ENCODE results near the gene DAZAP1. TPM values are rescaled to one million over a fixed set of nuclear protein-coding genes. Genes with fewer than 3 reads are reported as not detected.
A peak's percentile ranks its signal among the peaks of the same experiment; 100 is the strongest.

Gene DAZAP1
- total RNA-seq, 1 donor from 2014 or later, result 70.3 TPM

DNA sequence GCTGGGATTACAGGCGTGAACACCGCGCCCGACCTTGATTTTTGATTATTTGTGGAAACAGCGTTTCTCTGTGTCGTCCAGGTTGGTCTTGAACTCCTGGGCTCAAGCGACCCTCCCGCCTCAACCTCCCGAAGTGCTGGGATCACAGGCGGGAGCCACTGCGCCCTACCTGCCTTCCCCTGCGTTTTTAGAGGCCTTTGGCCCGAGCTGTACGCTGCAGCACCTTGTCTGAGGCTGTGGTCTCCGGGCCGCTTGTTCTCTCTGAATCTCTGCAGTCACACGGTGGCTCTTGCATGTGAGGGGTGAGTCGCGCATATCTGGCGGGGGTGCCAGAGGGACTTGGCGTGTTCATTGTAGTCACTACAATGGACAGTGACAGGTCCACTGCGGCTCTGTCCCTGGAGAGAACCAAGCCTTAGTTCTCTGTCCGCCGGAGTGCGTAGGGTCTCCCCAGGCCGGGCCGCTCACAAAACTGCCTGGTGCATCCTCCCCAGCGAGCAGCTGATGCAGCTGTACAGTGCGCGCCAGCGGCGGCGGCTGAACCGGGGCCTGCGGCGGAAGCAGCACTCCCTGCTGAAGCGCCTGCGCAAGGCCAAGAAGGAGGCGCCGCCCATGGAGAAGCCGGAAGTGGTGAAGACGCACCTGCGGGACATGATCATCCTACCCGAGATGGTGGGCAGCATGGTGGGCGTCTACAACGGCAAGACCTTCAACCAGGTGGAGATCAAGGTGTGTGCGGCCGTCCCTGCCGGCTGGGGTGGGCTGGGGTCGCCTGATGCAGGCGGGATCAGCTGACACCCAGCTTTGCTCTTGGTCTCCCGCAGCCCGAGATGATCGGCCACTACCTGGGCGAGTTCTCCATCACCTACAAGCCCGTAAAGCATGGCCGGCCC lies 32.4 kb downstream of the DAZAP1 start:
- DNase-seq (ENCODE audit: low read depth in 2 of 2), result peak in 1 of 2 donors; percentile 36

DNA sequence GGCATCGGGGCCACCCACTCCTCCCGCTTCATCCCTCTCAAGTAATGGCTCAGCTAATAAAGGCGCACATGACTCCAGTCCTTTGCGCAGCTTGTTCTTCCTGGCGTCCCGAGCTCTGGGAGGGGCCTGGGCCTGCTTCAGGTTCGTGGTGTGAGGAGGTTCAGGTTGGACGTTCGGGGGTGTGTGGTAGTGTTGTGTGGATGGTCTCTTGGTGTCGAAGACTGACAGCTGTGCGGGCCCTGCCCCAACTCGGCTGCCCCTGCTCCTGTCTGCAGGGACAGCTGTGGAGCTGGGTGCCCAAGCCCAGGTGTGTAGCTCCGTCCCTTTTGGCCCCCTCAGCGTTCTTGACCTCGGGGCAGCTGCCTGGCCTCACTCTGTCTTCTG lies 33.0 kb downstream of the DAZAP1 start:
- DNase-seq (ENCODE audit: low read depth in 2 of 2), result no peak

DNA sequence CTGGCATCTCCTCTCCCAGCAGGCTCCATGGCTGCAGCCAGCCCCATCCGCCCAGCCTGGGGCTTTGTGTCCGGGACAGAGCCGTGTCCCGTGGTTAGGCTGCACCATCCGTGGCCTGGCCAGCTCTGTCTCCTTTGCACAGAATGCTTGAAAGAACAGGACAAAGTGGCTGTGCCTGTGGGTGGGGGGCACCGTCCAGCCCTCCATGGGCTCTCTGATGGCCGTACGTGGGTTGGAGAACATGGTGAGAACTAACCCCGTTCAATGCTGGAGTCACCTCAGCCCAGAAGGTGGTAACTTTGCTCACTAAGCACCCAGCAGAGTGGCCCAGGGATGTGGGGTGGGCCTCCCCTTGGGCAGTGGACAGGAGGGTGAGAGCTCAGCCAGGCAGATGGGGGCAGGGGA lies 33.6 kb downstream of the DAZAP1 start:
- DNase-seq (ENCODE audit: low read depth in 2 of 2), result no peak

DNA sequence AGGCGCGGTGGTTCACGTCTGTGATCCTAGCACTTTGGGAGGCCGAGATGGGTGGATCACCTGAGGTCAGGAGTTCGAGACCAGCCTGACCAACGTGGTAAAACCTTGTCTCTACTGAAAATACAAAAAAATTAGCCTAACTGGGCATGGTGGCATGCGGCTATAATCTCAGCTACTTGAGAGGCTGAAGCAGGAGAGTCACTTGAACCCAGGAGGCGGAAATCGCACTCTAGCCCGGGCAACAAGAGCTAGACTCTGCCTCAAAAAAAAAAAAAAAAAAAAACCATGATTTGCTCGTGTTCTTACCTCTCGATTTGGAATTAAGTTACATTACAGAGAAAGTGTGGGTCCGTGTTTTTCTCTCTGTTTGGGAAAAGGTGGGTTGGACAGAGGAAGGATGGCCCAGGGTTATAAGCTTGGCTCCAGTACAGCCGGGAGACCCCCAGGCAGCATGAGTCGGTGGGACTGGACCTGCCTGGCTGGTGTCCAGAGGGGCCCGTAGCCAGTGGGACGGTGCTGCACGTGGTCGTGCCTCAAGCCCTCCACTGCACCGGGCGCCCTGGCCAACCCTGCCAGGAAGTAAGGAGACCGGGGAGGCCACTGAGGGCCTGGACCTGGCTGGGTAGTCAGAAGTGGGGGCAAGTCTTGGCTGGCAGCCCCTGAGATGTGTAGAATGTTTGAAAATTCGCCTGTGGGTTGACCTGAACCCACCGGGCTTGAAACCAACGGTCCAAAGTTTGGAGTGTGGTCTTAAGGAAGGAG lies 34.5 kb downstream of the DAZAP1 start:
- no peak for DNase-seq (ENCODE audit: low read depth in 2 of 2)

DNA sequence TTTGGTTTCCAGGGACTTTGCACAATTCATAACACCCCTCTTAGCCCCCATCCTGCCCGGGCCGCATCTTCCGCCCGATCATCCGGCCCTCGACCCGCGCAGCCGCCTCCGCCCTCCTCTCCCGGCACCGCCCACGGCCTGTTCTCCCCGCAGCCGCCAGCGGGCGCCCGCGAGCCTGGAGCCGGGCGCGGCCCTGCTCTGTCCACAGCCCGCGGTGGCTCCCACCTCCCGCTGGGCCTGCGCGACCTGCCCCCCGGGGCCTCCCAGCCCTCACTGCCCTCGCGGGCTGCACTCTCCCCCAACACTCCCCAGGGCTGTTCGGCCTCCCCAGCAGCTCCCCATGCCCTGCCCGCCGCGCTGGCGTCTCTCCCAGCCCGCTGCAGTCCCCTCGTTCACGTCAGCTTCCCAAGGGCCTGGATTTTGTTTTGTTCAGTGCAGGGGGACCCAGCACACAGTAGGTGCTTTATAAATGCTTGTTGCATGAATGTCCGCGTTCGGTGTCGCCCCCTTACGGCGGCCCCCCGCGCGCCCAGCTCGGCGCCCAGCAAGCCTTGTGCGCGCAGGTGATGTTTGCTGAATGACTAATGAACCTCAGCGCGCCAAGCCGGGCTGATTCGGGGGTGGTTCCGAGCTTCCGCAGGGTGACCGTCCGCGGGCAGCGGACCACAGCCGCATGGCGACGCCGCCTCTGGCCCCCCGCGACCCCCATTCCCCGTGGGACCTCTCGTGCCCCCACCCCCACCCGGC lies 38.0 kb downstream of the DAZAP1 start:
- DNase-seq (ENCODE audit: low read depth in 2 of 2), result peak in 1 of 2 donors; percentile 52

DNA sequence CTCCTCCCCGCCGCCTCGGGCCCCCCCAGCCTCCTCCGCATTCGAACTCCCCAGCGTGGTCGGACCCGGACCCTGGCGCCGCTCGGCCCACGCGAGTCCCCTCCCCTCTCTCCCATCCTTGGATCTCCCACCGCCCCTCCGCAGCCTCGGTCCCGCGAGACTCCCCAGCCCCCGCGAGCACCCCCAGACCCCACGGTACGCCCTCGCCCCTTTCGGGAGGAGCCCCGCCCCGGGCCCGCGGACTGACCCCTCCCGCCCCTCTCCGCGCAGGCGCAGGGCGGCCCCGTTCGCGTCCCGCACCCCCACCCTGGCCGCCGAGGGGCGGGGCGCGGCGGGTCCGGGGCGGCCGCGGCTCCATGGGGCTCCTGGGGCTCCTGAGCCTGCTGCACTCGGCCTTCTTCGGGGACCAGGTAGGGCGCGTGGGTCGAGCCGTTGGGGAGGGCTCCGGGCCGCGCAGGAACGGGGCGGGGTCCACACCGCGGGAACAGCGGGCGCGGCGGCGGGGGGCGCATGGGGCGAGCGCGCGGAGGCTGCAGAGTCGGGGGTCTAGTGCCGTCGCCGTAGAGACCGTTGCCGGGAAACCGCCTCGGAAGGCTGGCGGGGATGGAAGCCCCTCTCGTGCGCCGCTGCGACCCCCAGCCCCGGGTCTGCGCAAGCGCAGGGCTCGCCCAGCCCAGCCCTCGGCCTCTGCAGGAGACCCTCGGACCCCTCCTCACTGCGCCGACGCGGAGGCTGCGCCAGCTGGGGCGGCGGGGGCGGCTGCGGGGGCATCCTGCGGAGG lies 38.7 kb downstream of the DAZAP1 start:
- no peak for DNase-seq (ENCODE audit: low read depth in 2 of 2)

DNA sequence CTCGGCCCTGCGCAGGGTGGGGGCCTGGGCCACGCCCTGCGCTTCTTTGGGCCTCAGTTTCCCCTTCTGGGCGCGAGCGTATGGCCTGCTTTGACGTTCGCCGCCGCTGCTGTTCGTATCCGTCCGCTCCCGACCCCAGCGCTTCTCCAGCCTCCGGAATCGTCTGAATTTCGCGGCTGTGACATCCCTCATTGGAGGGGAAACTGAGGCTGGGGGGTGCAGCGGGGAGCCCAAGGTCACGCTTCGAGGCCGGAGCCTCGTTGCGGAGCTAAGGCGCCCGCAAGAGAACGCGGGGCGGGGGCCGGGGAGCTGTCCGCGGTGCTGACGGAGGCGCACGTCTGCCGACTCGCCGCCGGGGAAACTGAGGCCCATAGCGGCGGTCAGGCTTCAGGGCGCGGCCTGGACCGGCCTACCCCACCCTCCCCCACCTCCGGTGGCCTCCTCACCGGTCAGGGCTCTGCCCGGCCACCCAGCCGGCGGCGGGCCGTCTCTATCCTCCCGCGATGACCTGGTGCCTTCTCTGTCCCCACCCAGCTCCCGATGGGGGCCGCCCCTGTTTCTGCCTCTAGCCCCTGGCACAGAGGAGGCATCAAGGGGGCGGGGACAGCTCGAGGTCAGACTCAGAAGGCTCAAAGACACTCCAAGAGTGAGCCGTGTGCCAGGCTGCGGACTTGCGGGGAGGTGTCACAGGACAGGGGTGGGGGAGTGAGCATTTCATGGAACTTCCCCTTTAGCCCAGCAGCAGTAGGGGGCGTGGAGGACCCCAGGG lies 39.5 kb downstream of the DAZAP1 start:
- peak in 1 of 2 donors; percentile 25 for DNase-seq (ENCODE audit: low read depth in 2 of 2)

DNA sequence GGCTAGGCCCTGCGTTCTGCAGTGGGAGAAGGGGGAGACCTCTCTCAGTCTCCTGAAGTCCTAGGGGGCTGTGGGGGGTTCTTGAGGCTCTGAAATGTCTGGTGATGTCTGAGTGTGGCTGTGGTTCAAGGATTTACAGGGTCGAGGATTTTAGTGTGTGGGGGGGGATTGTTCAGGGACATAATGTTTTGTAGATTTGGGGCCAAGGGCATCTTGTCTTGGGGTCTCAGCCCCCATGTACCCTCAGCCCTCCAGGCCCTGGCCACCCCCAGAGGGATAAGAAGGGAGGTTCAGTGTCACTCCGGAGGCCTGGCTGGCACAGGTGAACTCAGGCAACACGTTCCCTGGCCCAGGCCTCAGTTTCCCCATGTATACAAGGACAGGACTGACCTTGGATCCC lies 40.1 kb downstream of the DAZAP1 start:
- DNase-seq (ENCODE audit: low read depth in 2 of 2), result no peak

DNA sequence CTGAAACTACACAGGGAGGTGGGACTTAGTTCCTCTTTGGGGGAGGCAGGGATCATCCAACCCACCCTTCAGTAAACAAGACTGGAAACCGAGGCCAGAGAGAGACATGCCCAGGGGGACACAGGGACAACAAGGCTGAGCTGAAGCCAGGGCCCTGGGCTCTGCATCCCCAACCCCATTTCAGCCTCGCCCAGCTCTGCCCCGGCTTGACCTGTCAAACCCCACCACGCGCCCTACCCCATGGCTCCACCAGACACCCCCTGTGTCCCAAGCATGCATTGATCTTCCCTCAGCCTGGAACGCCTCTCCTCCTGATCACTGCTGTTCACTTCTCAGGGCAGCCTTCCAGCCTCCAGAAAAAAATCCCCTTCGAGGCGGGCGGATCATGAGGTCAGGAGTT lies 40.6 kb downstream of the DAZAP1 start:
- no peak for DNase-seq (ENCODE audit: low read depth in 2 of 2)

DNA sequence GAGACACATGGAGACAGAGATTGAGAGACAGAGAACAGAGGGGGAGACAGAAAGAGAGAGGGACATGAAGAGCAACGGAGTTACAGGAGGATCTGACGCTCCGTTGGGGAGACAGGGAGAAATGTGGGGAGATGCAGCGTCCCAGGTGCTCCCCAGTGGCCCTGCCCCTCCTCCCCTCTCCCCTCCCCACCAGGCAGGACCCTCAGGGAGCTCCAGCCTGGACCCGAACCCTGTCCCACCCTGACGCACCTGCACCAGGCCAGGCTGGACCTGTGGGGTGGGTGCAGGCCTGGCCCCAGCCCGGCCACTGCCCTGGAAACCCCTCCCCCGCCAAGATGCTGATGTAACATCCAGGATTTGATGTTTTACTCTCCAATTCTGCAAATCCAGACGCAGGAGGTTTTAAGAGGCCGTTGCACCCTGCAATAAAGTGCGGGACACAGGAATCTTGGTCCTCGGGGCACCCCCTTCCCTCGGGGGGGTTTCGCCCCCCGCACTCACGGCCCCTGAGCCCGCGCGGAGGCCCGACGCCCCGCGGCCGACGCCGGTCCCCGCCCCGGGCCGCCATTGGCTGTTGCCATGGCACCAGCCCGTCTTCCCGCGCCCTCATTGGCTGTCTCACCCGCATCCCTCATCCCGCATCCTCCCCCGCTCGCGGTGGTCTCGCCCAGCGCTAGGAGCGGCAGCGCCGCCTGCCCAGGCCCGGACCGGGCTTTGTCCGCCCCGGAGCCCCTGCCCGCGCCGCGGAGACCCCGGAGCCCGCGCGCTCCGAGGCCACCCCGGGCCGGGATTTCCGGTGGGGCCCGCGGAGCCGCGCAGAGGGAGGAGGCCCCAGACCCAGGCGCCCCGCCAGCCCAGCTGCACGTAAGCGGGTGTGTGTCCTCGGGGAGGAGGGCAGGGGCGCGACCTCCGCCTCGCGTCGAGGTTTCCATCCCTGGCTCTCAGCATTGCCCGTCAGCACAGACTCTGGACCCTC lies 42.4 kb downstream of the DAZAP1 start, which contains the start of gene APC2:
APC2 (plus strand) TSS at position 655 of the 976 bp plus-strand sequence. CDS start 2,881 bp downstream, outside the sequence.
- peak in 1 of 2 donors; percentile 35 for DNase-seq (ENCODE audit: low read depth in 2 of 2)

DNA sequence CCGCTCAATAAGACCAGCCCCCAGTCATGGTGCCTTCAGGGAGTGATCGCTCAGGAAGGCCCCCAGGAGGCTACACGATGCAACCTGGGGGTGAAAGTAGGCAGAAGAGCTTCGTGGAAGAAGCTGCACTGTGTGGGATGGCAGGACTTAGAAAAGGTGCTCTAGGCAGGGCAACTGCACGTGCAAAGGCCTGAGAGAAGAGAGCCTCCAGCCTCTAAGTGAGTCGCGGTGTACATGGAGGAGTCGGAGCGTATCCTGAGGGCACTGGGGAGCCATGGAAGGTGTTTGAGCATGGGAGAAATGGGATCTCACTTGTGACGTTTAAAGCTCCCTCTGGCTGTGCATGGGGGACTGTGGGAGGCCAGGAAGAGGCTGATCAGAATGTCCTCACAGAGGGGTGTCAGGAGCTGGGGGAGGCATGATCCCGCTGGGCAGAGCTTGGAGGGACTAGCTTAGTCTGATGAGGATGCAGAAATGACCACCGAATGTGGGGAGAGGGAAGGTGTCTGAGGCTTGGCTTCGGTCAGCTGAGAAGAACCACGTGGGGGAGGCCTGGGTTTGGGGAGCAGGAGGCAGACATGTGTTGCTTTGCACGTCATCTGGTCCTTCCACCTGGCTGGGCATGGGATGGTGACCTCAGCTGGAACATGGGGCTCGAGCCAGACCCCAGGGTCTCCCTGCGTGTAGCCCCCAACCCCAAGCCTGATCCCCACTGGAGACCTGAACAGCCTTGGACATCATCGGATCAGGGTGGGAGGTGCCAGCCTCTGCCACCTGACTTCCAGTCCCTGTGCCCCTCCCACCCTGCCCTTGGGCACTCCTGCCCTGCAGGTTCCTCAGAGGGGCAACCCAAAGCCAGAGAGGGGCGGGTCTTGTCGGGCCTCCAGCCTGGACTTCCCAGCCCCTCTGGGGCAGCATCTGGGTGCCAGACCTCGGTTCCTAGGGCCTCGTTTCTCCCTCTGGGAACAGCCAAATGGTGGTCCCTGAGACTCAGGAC lies 43.6 kb downstream of the DAZAP1 start:
- DNase-seq (ENCODE audit: low read depth in 2 of 2), result no peak

DNA sequence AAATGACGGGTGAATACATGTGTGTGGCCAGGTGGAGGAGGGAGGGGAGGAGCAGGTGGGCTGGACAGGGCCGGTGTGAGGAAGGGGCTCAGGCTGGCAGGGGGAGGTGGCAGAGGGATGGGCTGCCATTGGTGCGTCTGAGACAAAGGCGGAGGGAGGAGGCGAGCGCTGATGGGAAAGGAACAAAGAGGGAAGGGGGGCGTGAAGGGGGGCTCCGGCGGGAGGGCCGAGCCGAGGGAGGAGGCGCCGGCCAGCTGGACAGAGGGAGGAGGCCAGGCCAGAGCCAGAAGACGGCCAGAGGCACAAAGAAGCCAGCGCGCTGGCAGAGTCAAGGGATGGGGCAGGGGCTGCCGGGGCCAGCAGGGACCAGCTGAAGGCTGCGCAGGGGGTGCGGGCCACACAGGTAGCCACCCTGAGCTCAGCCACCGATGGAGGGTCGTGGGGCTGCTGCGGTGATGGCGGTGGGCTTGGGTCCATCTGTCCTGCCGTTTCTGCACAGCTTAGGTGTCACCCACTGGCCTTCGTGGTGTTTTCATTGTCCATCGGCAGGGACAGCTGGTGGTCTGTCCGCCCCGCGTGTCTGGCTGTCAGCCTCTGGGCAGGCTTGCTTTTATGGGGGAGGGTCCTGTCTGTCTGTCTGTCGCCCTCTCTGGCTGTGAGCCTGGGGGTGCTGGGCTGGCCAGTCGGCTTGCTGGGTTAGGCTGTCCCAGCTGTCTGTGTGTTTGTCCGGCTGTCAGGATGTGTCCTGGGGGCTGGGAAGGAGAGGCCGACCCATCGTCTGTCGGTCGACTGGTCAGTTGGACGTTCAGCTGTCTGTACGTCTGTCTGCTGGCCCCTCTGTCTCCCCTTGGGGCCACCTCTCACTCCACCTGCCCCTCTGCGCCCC lies 44.8 kb downstream of the DAZAP1 start:
- DNase-seq (ENCODE audit: low read depth in 2 of 2), result no peak

DNA sequence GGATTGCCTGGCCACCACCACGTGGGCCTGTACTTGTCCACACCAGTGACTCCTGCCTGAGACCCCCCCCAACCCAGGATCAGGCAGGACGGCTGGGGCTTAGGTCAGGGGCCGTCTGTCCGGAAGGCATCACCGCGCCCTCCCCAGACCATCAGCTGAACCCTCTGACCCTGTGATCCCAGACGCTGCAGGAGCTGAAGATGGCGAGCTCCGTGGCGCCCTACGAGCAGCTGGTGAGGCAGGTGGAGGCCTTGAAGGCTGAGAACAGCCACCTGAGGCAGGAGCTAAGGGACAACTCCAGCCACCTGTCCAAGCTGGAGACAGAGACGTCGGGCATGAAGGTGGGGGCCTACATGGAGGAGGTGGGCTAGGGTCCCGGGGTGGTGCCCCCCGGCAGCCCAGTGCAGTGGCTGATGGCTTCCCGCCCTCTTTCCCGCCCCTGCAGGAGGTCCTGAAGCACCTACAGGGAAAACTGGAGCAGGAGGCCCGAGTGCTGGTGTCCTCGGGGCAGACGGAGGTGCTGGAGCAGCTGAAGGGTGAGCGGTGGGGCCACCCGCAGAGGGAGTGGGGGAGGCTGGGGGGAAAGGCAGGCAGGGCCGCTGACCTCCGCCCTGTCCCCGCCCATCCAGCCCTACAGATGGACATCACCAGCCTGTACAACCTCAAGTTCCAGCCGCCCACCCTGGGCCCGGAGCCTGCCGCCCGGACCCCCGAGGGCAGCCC lies 45.6 kb downstream of the DAZAP1 start:
- DNase-seq (ENCODE audit: low read depth in 2 of 2), result no peak

DNA sequence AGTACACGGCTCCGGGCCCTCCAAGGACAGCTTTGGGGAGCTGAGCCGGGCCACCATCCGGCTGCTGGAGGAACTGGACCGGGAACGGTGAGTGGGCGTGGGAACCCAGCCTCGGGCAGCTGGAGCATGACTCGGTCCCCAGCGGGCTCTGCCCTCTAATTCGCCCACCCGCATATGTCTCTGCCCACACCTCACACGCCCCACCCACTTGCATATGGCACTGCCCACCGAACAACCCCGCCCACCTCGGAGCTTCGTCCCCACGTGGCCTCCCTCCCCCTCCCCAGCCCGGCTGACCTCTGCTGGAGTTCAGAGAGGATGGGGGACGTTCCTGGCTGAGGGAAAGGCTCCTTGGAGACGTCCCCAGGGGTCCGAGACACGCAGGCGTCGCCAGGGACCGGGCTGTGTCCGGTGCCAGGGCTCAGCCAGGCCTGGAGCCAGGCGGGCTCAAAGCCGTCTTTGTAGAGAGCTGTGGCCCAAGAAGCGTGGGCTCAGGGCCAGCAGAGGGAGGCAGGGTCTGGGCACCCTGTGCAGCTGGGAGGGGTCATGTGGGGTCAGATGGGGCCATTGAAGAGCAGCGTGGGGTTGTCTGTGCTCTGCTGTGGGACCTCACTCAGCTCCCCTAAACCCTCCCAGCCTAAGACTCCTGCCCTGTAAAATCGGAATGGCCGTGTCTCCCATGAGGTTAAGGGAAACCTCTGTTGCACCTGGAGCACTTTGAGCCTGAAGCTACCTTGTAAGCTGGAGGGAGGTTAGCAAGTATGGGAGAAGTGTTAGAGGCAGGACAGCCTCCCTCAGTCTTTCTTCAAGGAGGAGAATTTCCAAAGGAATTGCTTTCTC lies 46.4 kb downstream of the DAZAP1 start:
- DNase-seq (ENCODE audit: low read depth in 2 of 2), result peak in 1 of 2 donors; percentile 33

DNA sequence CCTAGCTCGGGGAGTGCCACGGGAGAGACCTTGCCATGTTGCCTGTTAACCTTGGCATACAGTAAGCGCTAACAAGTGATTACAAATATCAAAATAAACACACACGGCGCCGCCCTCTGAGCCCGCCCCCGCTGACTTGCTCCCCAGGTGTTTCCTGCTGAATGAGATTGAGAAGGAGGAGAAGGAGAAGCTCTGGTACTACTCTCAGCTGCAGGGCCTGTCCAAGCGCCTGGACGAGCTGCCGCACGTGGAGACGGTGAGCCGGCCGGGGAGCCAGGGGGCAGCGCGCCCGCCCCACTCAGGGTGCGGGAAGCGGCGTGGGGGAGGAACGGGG lies 47.6 kb downstream of the DAZAP1 start:
- DNase-seq (ENCODE audit: low read depth in 2 of 2), result peak in 1 of 2 donors; percentile 81

Measured in dermis microvascular lymphatic vessel endothelial cell (primary cell).